Measurements from ENCODE around the gene EIF5B. TPM values are rescaled to one million over a fixed set of nuclear protein-coding genes. Genes with fewer than 3 reads are reported as not detected.
"Not testable (repeated sequence)": the region's sequence is repeated elsewhere in the genome, so short reads cannot be mapped to it uniquely, and the experiment has no call there.

Gene EIF5B
- total RNA-seq, 1 donor from 2014 or later: 65.6 TPM

GRCh38 chr2:99354070-99354469 is 16.9 kb downstream of the EIF5B start:
- Mint-ChIP-seq H3K27ac (ENCODE audit: unreplicated experiment) (peak overlapping the region; percentile 24), H3K9me3 (ENCODE audit: unreplicated experiment) (no peaks in the 10 kb centered on the region), H3K4me1 (ENCODE audit: low read depth, unreplicated experiment) (peaks cover 18% of the 10 kb centered on the region), H3K27me3 (ENCODE audit: low read depth, unreplicated experiment) (no peaks in the 10 kb centered on the region), H3K36me3 (ENCODE audit: low read depth, unreplicated experiment) (no peaks in the 10 kb centered on the region), H3K4me3 (ENCODE audit: unreplicated experiment) (no peak overlapping the region)
- Histone ChIP-seq H3K9ac (ENCODE audit: low read length) (no peak overlapping the region), H3K4me1 (ENCODE audit: insufficient read depth, low read length) (no peaks in the 10 kb centered on the region), H2AFZ (ENCODE audit: low read depth, low read length) (no peak overlapping the region), H3K79me2 (ENCODE audit: insufficient read depth, low read length) (peaks cover 96% of the 10 kb centered on the region), H3K36me3 (ENCODE audit: insufficient read depth, low read length) (no peaks in the 10 kb centered on the region), H4K20me1 (ENCODE audit: insufficient read depth, low read length) (peaks cover 81% of the 10 kb centered on the region), H3K9me3 (ENCODE audit: insufficient read depth, low read depth, low read length) (no peaks in the 10 kb centered on the region), H3K4me2 (ENCODE audit: low read length) (no peak overlapping the region), H3K4me3 (ENCODE audit: insufficient read depth, low read depth, low read length) (no peak overlapping the region), H3K27me3 (ENCODE audit: insufficient read depth, low read length) (no peaks in the 10 kb centered on the region), H3K27ac (ENCODE audit: low read depth, low read length) (no peak overlapping the region)
- FAIRE-seq (peak; percentile 34), DNase-seq (ENCODE audit: low read depth) (peak; percentile 52)
- no peak for TF ChIP-seq EZH2 (IDR thresholded peaks at IDR 0.05; ENCODE audit: insufficient read depth, low read length)
- no peak for TF ChIP-seq CTCF (IDR thresholded peaks at IDR 0.05; ENCODE audit: insufficient read depth, low read depth, low read length)

DNA sequence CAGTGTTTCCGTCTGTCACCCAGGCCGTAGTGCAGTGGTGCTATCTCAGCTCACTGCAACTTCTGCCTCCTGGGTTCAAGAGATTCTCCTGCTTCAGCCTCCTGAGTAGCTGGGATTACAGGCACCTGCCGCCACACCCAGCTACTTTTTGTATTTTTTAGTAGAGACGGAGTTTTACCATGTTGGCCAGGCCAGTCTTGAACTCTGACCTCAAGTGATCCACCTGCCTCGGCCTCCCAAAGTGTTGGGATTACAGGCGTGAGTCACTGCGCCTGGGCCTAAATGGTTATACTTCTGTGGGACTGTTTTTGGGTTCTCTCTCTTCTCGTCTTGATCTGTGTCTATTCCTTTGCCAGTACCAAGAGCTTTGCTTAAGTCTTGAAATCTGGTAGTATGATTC is 17.6 kb downstream of the EIF5B start:
- H3K27me3 Mint-ChIP-seq (ENCODE audit: low read depth, unreplicated experiment); H3K27ac Mint-ChIP-seq (ENCODE audit: unreplicated experiment); DNase-seq (ENCODE audit: low read depth); H3K4me1 ChIP-seq (ENCODE audit: insufficient read depth, low read length); H3K27ac ChIP-seq (ENCODE audit: low read depth, low read length); H2AFZ ChIP-seq (ENCODE audit: low read depth, low read length); FAIRE-seq; H3K4me3 ChIP-seq (ENCODE audit: insufficient read depth, low read depth, low read length); H3K36me3 Mint-ChIP-seq (ENCODE audit: low read depth, unreplicated experiment); H3K4me2 ChIP-seq (ENCODE audit: low read length); H3K27me3 ChIP-seq (ENCODE audit: insufficient read depth, low read length); H3K9me3 Mint-ChIP-seq (ENCODE audit: unreplicated experiment); H3K9me3 ChIP-seq (ENCODE audit: insufficient read depth, low read depth, low read length); H3K9ac ChIP-seq (ENCODE audit: low read length); H3K36me3 ChIP-seq (ENCODE audit: insufficient read depth, low read length); H3K4me3 Mint-ChIP-seq (ENCODE audit: unreplicated experiment): not testable (repeated sequence)
- H3K4me1 Mint-ChIP-seq (ENCODE audit: low read depth, unreplicated experiment): peaks cover 14% of the 10 kb centered on the region
- H4K20me1 ChIP-seq (ENCODE audit: insufficient read depth, low read length): peaks cover 82% of the 10 kb centered on the region
- peaks cover 96% of the 10 kb centered on the region for H3K79me2 ChIP-seq (ENCODE audit: insufficient read depth, low read length)

- H3K79me2 ChIP-seq (ENCODE audit: insufficient read depth, low read length): peaks cover 84% of the 10 kb centered on the region
- Mint-ChIP-seq H3K27me3 (ENCODE audit: low read depth, unreplicated experiment) (no peaks in the 10 kb centered on the region), H3K4me1 (ENCODE audit: low read depth, unreplicated experiment) (peaks cover 11% of the 10 kb centered on the region), H3K4me3 (ENCODE audit: unreplicated experiment) (no peak overlapping the region), H3K36me3 (ENCODE audit: low read depth, unreplicated experiment) (no peaks in the 10 kb centered on the region), H3K27ac (ENCODE audit: unreplicated experiment) (no peak overlapping the region), H3K9me3 (ENCODE audit: unreplicated experiment) (no peaks in the 10 kb centered on the region)
- H3K36me3 ChIP-seq (ENCODE audit: insufficient read depth, low read length): peaks cover 10% of the 10 kb centered on the region
- H3K27ac ChIP-seq (ENCODE audit: low read depth, low read length): no peak overlapping the region
- H2AFZ ChIP-seq (ENCODE audit: low read depth, low read length): no peak overlapping the region
- DNase-seq (ENCODE audit: low read depth) (no peak), FAIRE-seq (no peak)
- no peak overlapping the region for H3K9ac ChIP-seq (ENCODE audit: low read length)
- H3K4me2 ChIP-seq (ENCODE audit: low read length): no peak overlapping the region
- H3K27me3 ChIP-seq (ENCODE audit: insufficient read depth, low read length): no peaks in the 10 kb centered on the region
- H3K4me3 ChIP-seq (ENCODE audit: insufficient read depth, low read depth, low read length): no peak overlapping the region
- no peaks in the 10 kb centered on the region for H3K9me3 ChIP-seq (ENCODE audit: insufficient read depth, low read depth, low read length)
- no peaks in the 10 kb centered on the region for H3K4me1 ChIP-seq (ENCODE audit: insufficient read depth, low read length)
- H4K20me1 ChIP-seq (ENCODE audit: insufficient read depth, low read length): peaks cover 63% of the 10 kb centered on the region
- no peak for TF ChIP-seq CTCF (IDR thresholded peaks at IDR 0.05; ENCODE audit: insufficient read depth, low read depth, low read length)
- TF ChIP-seq EZH2 (IDR thresholded peaks at IDR 0.05; ENCODE audit: insufficient read depth, low read length): no peak
Observed at GRCh38 chr2:99356853-99357252, 19.7 kb downstream of the EIF5B start.

All from astrocyte (in vitro differentiated cells and primary cell).